ENCODE measurements around the gene MYADM. TPM values are rescaled to one million over a fixed set of nuclear protein-coding genes. Genes with fewer than 3 reads are reported as not detected.

MYADM gene
- total RNA-seq (21.9 TPM), polyA plus RNA-seq (ENCODE audit: insufficient read depth in 1 of 8, insufficient read length in 8 of 8, low replicate concordance in 1 of 8) (100 to 1,000 TPM; 158 to 234 (median 219) TPM)
- long read RNA-seq, donor 1, transcript MYADM-202 (2 exons, 1,492 nt) = minor isoform, 11 of 39 reads
- long read RNA-seq, donor 1, transcript MYADM-204 (3 exons, 3,056 nt) = major isoform, 24 of 39 reads
- long read RNA-seq, donor 1, partial matches to known transcripts = 0 of 39 reads
- long read RNA-seq, donor 1, other reads (novel, unspliced or antisense) = 0 of 39 reads
- long read RNA-seq, donor 2, transcript MYADM-204 (3 exons, 3,056 nt) = major isoform, 9 of 12 reads
- long read RNA-seq, donor 2, partial matches to known transcripts = 0 of 12 reads
- long read RNA-seq, donor 2, other reads (novel, unspliced or antisense) = 0 of 12 reads
- long read RNA-seq, donor 3, transcript MYADM-204 (3 exons, 3,056 nt) = major isoform, 43 of 65 reads
- long read RNA-seq, donor 3, transcript MYADM-202 (2 exons, 1,492 nt) = minor isoform, 11 of 65 reads
- long read RNA-seq, donor 3, partial matches to known transcripts = 0 of 65 reads
- long read RNA-seq, donor 3, other reads (novel, unspliced or antisense) = 5 of 65 reads
- long read RNA-seq, donor 4, transcript MYADM-204 (3 exons, 3,056 nt) = major isoform, 44 of 95 reads
- long read RNA-seq, donor 4, transcript MYADM-207 (3 exons, 1,009 nt) = minor isoform, 6 of 95 reads
- long read RNA-seq, donor 4, transcript MYADM-202 (2 exons, 1,492 nt) = minor isoform, 14 of 95 reads
- long read RNA-seq, donor 4, partial matches to known transcripts = 28 of 95 reads
- long read RNA-seq, donor 4, other reads (novel, unspliced or antisense) = 0 of 95 reads
- long read RNA-seq, donor 5, transcript MYADM-202 (2 exons, 1,492 nt) = minor isoform, 18 of 150 reads
- long read RNA-seq, donor 5, transcript MYADM-204 (3 exons, 3,056 nt) = major isoform, 111 of 150 reads
- long read RNA-seq, donor 5, transcript MYADM-209 (3 exons, 777 nt) = minor isoform, 10 of 150 reads
- long read RNA-seq, donor 5, transcript MYADM-207 (3 exons, 1,009 nt) = minor isoform, 10 of 150 reads
- long read RNA-seq, donor 5, partial matches to known transcripts = 0 of 150 reads
- long read RNA-seq, donor 5, other reads (novel, unspliced or antisense) = 0 of 150 reads
- long read RNA-seq, donor 6, transcript MYADM-204 (3 exons, 3,056 nt) = major isoform, 40 of 92 reads
- long read RNA-seq, donor 6, transcript MYADM-207 (3 exons, 1,009 nt) = minor isoform, 10 of 92 reads
- long read RNA-seq, donor 6, transcript MYADM-202 (2 exons, 1,492 nt) = minor isoform, 16 of 92 reads
- long read RNA-seq, donor 6, partial matches to known transcripts = 11 of 92 reads
- long read RNA-seq, donor 6, other reads (novel, unspliced or antisense) = 11 of 92 reads
- long read RNA-seq, donor 7, transcript MYADM-204 (3 exons, 3,056 nt) = major isoform, 81 of 116 reads
- long read RNA-seq, donor 7, transcript MYADM-202 (2 exons, 1,492 nt) = minor isoform, 19 of 116 reads
- long read RNA-seq, donor 7, transcript MYADM-209 (3 exons, 777 nt) = minor isoform, 11 of 116 reads
- long read RNA-seq, donor 7, partial matches to known transcripts = 0 of 116 reads
- long read RNA-seq, donor 7, other reads (novel, unspliced or antisense) = 0 of 116 reads
- long read RNA-seq, donor 8, transcript MYADM-202 (2 exons, 1,492 nt) = minor isoform, 8 of 439 reads
- long read RNA-seq, donor 8, transcript MYADM-209 (3 exons, 777 nt) = minor isoform, 7 of 439 reads
- long read RNA-seq, donor 8, transcript MYADM-204 (3 exons, 3,056 nt) = major isoform, 34 of 439 reads
- long read RNA-seq, donor 8, partial matches to known transcripts = 379 of 439 reads
- long read RNA-seq, donor 8, other reads (novel, unspliced or antisense) = 10 of 439 reads
- long read RNA-seq, donor 9, transcript MYADM-209 (3 exons, 777 nt) = minor isoform, 8 of 110 reads
- long read RNA-seq, donor 9, transcript MYADM-207 (3 exons, 1,009 nt) = minor isoform, 5 of 110 reads
- long read RNA-seq, donor 9, transcript MYADM-204 (3 exons, 3,056 nt) = major isoform, 71 of 110 reads
- long read RNA-seq, donor 9, transcript MYADM-202 (2 exons, 1,492 nt) = minor isoform, 21 of 110 reads
- long read RNA-seq, donor 9, partial matches to known transcripts = 0 of 110 reads
- long read RNA-seq, donor 9, other reads (novel, unspliced or antisense) = 5 of 110 reads
- long read RNA-seq, donor 10, transcript MYADM-204 (3 exons, 3,056 nt) = major isoform, 76 of 128 reads
- long read RNA-seq, donor 10, transcript MYADM-202 (2 exons, 1,492 nt) = minor isoform, 26 of 128 reads
- long read RNA-seq, donor 10, transcript MYADM-207 (3 exons, 1,009 nt) = minor isoform, 10 of 128 reads
- long read RNA-seq, donor 10, partial matches to known transcripts = 0 of 128 reads
- long read RNA-seq, donor 10, other reads (novel, unspliced or antisense) = 11 of 128 reads
- long read RNA-seq, donor 11, transcript MYADM-204 (3 exons, 3,056 nt) = major isoform, 51 of 78 reads
- long read RNA-seq, donor 11, transcript MYADM-209 (3 exons, 777 nt) = minor isoform, 8 of 78 reads
- long read RNA-seq, donor 11, transcript MYADM-202 (2 exons, 1,492 nt) = minor isoform, 8 of 78 reads
- long read RNA-seq, donor 11, partial matches to known transcripts = 0 of 78 reads
- long read RNA-seq, donor 11, other reads (novel, unspliced or antisense) = 7 of 78 reads

GRCh38 chr19:53867225-53868090 lies at the start of gene MYADM:
TSS of gene MYADM (plus strand) at chr19:53867883. CDS start at chr19:53873530, 5,647 bp downstream.
- Histone ChIP-seq H3K27ac (ENCODE audit: low read length) (peak within 1 kb of the TSS; percentile 100), H3K4me1 (ENCODE audit: control insufficient read depth, insufficient read depth, low read length) (peaks cover 41% of the 10 kb centered on the region), H3K4me3 (ENCODE audit: low read length) (peak within 1 kb of the TSS; percentile 66), H3K9me3 (replicated peaks; ENCODE audit: control insufficient read depth, low read depth, low read length) (no peaks in the 10 kb centered on the region), H3K36me3 (ENCODE audit: control insufficient read depth, insufficient read depth, low read length) (peaks cover 19% of the 10 kb centered on the region), H3K27me3 (ENCODE audit: control insufficient read depth, insufficient read depth, low read length) (no peaks in the 10 kb centered on the region)
- 0% methylated on average over 15 of the region's 37 CpGs for WGBS (ENCODE audit: insufficient coverage)
- peak; percentile 100 for DNase-seq

DNA sequence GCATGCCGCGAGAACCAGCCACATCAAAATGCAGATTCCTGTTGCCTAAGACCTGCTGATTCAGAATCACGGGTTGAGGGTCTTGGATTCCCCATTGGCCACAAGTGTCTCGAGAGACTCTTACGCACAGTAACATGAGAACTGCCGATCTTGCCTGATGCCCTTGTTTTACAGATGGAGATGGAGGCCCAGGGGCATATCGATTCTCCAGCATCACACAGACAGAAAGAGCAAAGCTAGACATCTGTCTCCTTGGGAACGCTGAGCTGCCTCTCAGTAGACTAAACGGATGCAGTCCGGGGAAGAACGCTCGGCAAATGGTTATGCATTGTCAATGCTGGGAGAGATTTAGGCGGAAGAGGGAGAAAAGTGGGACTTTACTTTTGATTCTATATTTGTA lies 48.9 kb upstream of the MYADM start:
- H3K4me3 ChIP-seq (ENCODE audit: low read length) = no peak overlapping the region
- H3K9me3 ChIP-seq (replicated peaks; ENCODE audit: control insufficient read depth, low read depth, low read length) = no peaks in the 10 kb centered on the region
- no peak for DNase-seq
- H3K36me3 ChIP-seq (ENCODE audit: control insufficient read depth, insufficient read depth, low read length) = no peaks in the 10 kb centered on the region
- 59% methylated on average over 7 of the region's 13 CpGs for WGBS (ENCODE audit: insufficient coverage)
- no peak overlapping the region for H3K27ac ChIP-seq (ENCODE audit: low read length)
- H3K4me1 ChIP-seq (ENCODE audit: control insufficient read depth, insufficient read depth, low read length) = no peaks in the 10 kb centered on the region
- H3K27me3 ChIP-seq (ENCODE audit: control insufficient read depth, insufficient read depth, low read length) = no peaks in the 10 kb centered on the region

DNA sequence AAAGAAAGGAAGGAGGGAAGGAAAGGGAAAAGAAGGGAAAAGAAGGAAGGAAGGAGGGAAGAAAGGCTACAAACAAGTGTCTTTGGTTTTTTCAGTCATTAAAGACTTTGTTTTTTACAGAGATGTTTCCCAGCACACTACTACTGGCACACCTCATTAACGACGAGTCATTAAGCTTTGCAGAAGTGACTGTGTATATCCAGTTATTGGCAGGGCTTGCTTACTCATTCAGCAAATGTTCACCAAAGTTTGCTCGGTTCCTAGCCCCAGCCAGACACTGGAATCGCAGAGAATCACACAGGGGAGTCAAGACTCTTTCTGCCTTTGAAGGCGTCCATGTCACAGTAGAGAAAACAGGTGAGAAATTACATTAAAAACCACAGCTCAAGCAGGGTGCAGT lies 47.8 kb upstream of the MYADM start:
- Histone ChIP-seq H3K27me3 (ENCODE audit: control insufficient read depth, insufficient read depth, low read length) (no peaks in the 10 kb centered on the region), H3K4me3 (ENCODE audit: low read length) (no peak overlapping the region), H3K4me1 (ENCODE audit: control insufficient read depth, insufficient read depth, low read length) (no peaks in the 10 kb centered on the region), H3K9me3 (replicated peaks; ENCODE audit: control insufficient read depth, low read depth, low read length) (no peaks in the 10 kb centered on the region), H3K27ac (ENCODE audit: low read length) (no peak overlapping the region), H3K36me3 (ENCODE audit: control insufficient read depth, insufficient read depth, low read length) (no peaks in the 10 kb centered on the region)
- DNase-seq = no peak
- WGBS (ENCODE audit: insufficient coverage) = 76% methylated on average over 2 of the region's 5 CpGs

- Histone ChIP-seq H3K27me3 (ENCODE audit: control insufficient read depth, insufficient read depth, low read length) (no peaks in the 10 kb centered on the region), H3K9me3 (replicated peaks; ENCODE audit: control insufficient read depth, low read depth, low read length) (no peaks in the 10 kb centered on the region), H3K4me3 (ENCODE audit: low read length) (no peak overlapping the region), H3K27ac (ENCODE audit: low read length) (no peak overlapping the region), H3K36me3 (ENCODE audit: control insufficient read depth, insufficient read depth, low read length) (no peaks in the 10 kb centered on the region), H3K4me1 (ENCODE audit: control insufficient read depth, insufficient read depth, low read length) (peaks cover 4% of the 10 kb centered on the region)
- 83% methylated on average over 9 of the region's 12 CpGs for WGBS (ENCODE audit: insufficient coverage)
- no peak for DNase-seq
Observed at GRCh38 chr19:53823380-53824120, 44.1 kb upstream of the MYADM start.

GRCh38 chr19:53824134-53824611 lies 43.5 kb upstream of the MYADM start, which contains the start of gene NLRP12:
TSS of gene NLRP12 (minus strand) at chr19:53824314. CDS start at chr19:53824174, 140 bp downstream.
- Histone ChIP-seq H3K4me3 (ENCODE audit: low read length) (no peak within 1 kb of the TSS), H3K27me3 (ENCODE audit: control insufficient read depth, insufficient read depth, low read length) (no peaks in the 10 kb centered on the region), H3K4me1 (ENCODE audit: control insufficient read depth, insufficient read depth, low read length) (peaks cover 4% of the 10 kb centered on the region), H3K27ac (ENCODE audit: low read length) (no peak within 1 kb of the TSS), H3K36me3 (ENCODE audit: control insufficient read depth, insufficient read depth, low read length) (no peaks in the 10 kb centered on the region), H3K9me3 (replicated peaks; ENCODE audit: control insufficient read depth, low read depth, low read length) (no peaks in the 10 kb centered on the region)
- DNase-seq = peak; percentile 77
- 87% methylated on average over 5 of the region's 14 CpGs for WGBS (ENCODE audit: insufficient coverage)

DNA sequence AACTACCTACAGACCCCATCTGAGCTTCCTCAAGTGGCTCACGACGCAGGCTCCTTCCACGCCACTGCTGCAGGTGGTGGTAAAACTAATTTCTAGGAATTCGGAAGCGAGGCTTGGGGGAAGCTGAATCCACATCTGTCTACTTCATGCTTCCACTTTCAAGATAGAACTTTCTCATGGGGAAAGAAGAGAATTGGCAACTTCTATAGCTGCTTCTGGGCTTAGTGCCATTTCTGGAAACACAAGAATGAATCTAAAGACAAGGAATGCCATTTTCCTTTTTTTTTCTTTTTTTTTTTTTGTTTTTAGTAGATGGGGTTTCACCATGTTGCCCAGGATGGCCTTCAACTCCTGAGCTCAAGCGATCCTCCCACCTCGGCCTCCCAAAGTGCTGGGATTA lies 40.8 kb upstream of the MYADM start:
- Histone ChIP-seq H3K9me3 (replicated peaks; ENCODE audit: control insufficient read depth, low read depth, low read length) (no peaks in the 10 kb centered on the region), H3K27ac (ENCODE audit: low read length) (no peak overlapping the region), H3K4me3 (ENCODE audit: low read length) (no peak overlapping the region), H3K4me1 (ENCODE audit: control insufficient read depth, insufficient read depth, low read length) (peaks cover 4% of the 10 kb centered on the region), H3K27me3 (ENCODE audit: control insufficient read depth, insufficient read depth, low read length) (no peaks in the 10 kb centered on the region), H3K36me3 (ENCODE audit: control insufficient read depth, insufficient read depth, low read length) (no peaks in the 10 kb centered on the region)
- DNase-seq = peak; percentile 65
- 70% methylated on average over 2 of the region's 7 CpGs for WGBS (ENCODE audit: insufficient coverage)

GRCh38 chr19:53828531-53828930 lies 39.2 kb upstream of the MYADM start:
- no peaks in the 10 kb centered on the region for H3K36me3 ChIP-seq (ENCODE audit: control insufficient read depth, insufficient read depth, low read length)
- no peak for DNase-seq
- 50% methylated on average over 1 of the region's 3 CpGs for WGBS (ENCODE audit: insufficient coverage)
- no peak overlapping the region for H3K27ac ChIP-seq (ENCODE audit: low read length)
- no peak overlapping the region for H3K4me3 ChIP-seq (ENCODE audit: low read length)
- no peaks in the 10 kb centered on the region for H3K9me3 ChIP-seq (replicated peaks; ENCODE audit: control insufficient read depth, low read depth, low read length)
- peaks cover 4% of the 10 kb centered on the region for H3K4me1 ChIP-seq (ENCODE audit: control insufficient read depth, insufficient read depth, low read length)
- H3K27me3 ChIP-seq (ENCODE audit: control insufficient read depth, insufficient read depth, low read length) = peaks cover 2% of the 10 kb centered on the region
